SU-DHL-6 (cell line): Measurements from ENCODE around the gene C19orf44.
"Not testable (repeated sequence)": the region's sequence is repeated elsewhere in the genome, so short reads cannot be mapped to it uniquely, and the experiment has no call there.

Source experiments
- H2AFZ ChIP-seq: fragments of 200-600 bp; sonication (generic); 2 replicates; pipeline ENCODE4 v1.6.1; 2014; ENCODE audit warnings: low read depth, mild to moderate bottlenecking, moderate library complexity, mixed read lengths, antibody characterized with exemption, low read length; ENCODE audit not compliant: severe bottlenecking
- H3F3A ChIP-seq: fragments of 200-600 bp; shearing (Covaris generic); 2 replicates; pipeline ENCODE4 v1.6.0; 2016; ENCODE audit warnings: antibody characterized with exemption, mild to moderate bottlenecking; ENCODE audit not compliant: insufficient read depth
- H3K27ac ChIP-seq: fragments of 200-600 bp; sonication (generic); 2 replicates; pipeline ENCODE4 v1.5.1; 2016; ENCODE audit warnings: low read depth, mild to moderate bottlenecking, low read length, moderate library complexity, mixed read lengths
- H3K27me3 ChIP-seq: fragments of 200-600 bp; sonication (generic), shearing (Covaris generic); 2 replicates; pipeline ENCODE4 v1.6.0; 2014; ENCODE audit warnings: mild to moderate bottlenecking, low read length
- H3K36me3 ChIP-seq: fragments of 200-600 bp; sonication (generic); 2 replicates; pipeline ENCODE4 v1.6.1; 2014; ENCODE audit warnings: mild to moderate bottlenecking, low read length, mixed read lengths
- H3K4me2 ChIP-seq: fragments of 300-600, 200-600 bp; shearing (Covaris generic), sonication (generic); 2 replicates; pipeline ENCODE4 v1.6.0; 2014; ENCODE audit warnings: low read length, low read depth, mild to moderate bottlenecking; ENCODE audit not compliant: poor library complexity, severe bottlenecking
- H3K4me3 ChIP-seq: fragments of 200-600 bp; sonication (generic); 2 replicates; pipeline ENCODE4 v1.5.1; 2014; ENCODE audit warnings: antibody characterized with exemption, low read length, mild to moderate bottlenecking, mixed read lengths; ENCODE audit not compliant: insufficient read depth, poor library complexity, severe bottlenecking
- H3K79me2 ChIP-seq: fragments of 200-600 bp; sonication (generic); 2 replicates; pipeline ENCODE4 v1.6.1; 2014; ENCODE audit warnings: mild to moderate bottlenecking, low read length, moderate library complexity; ENCODE audit not compliant: insufficient read depth
- H3K9ac ChIP-seq: fragments of 200-600 bp; sonication (generic); 2 replicates; pipeline ENCODE4 v1.7.0; 2014; ENCODE audit warnings: mild to moderate bottlenecking, low read length
- H3K9me2 ChIP-seq: fragments of 200-600 bp; sonication (generic); replicated peaks from 2 replicates; pipeline ENCODE4 v1.6.1; 2014; ENCODE audit warnings: low read length; ENCODE audit not compliant: insufficient read depth
- H3K9me3 ChIP-seq: fragments of 200-600 bp; sonication (generic); 2 replicates; pipeline ENCODE4 v1.6.1; 2014; ENCODE audit warnings: low read length, mixed read lengths; ENCODE audit not compliant: insufficient read depth
- H4K20me1 ChIP-seq: fragments of 200-600 bp; sonication (generic); 2 replicates; pipeline ENCODE4 v1.6.1; 2014; ENCODE audit warnings: low read depth, mild to moderate bottlenecking, antibody characterized with exemption, low read length, moderate library complexity, mixed read lengths
- EZH2phosphoT487 ChIP-seq: fragments of 200-600 bp; sonication (generic), shearing (Covaris generic); conservative IDR thresholded peaks from 2 replicates; pipeline ENCODE4 v1.6.1; 2018; ENCODE audit warnings: mild to moderate bottlenecking, antibody characterized with exemption, low read length, moderate library complexity, mixed read lengths
- TF ChIP-seq, protein P1 (sequence below): fragments of 200-600 bp; sonication (generic); IDR thresholded peaks from one replicate; pipeline ENCODE4 v1.5.1; 2017; ENCODE audit warnings: antibody characterized with exemption, mild to moderate bottlenecking, low read length, moderate library complexity; ENCODE audit not compliant: insufficient read depth, poor library complexity, severe bottlenecking

The C19orf44 gene

DNA sequence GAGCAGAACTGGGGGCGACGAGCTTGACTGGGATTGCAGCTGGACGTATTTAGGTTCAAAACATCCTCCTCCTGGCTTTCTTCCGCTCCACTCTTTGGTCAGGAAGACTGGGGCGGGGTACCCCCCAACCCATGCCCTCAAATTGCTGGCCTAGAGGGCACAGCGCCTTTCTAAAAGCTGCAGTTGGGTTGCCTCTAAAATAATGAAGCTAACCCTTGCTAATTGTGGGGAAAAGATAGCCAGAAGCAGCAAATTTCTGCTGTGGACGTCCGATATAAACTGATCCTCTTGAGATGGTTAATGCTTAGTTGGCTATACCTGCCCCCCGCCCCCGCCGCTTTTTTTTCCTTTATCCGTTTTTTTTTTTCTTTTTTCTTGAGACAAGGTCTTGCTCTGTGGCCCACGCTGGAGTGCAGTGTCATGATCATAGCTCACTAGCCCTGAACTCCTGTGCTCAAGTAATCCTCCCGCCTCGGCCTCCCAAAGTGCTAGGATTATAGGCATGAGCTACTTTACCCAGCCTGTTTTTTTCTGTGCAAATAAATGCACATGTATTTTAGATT is 46.8 kb downstream of the C19orf44 start:
- TF ChIP-seq, protein P1, sequence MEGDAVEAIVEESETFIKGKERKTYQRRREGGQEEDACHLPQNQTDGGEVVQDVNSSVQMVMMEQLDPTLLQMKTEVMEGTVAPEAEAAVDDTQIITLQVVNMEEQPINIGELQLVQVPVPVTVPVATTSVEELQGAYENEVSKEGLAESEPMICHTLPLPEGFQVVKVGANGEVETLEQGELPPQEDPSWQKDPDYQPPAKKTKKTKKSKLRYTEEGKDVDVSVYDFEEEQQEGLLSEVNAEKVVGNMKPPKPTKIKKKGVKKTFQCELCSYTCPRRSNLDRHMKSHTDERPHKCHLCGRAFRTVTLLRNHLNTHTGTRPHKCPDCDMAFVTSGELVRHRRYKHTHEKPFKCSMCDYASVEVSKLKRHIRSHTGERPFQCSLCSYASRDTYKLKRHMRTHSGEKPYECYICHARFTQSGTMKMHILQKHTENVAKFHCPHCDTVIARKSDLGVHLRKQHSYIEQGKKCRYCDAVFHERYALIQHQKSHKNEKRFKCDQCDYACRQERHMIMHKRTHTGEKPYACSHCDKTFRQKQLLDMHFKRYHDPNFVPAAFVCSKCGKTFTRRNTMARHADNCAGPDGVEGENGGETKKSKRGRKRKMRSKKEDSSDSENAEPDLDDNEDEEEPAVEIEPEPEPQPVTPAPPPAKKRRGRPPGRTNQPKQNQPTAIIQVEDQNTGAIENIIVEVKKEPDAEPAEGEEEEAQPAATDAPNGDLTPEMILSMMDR, result no peak
- TF ChIP-seq EZH2phosphoT487, result no peak
- peaks cover 8% of the 10 kb centered on the region; the same call in 1 of the 2 replicates for H4K20me1 ChIP-seq
- H3F3A ChIP-seq, result peaks cover 25% of the 10 kb centered on the region
- peak overlapping the region; percentile 92 for H3K4me3 ChIP-seq
- H3K9me3 ChIP-seq, result no peaks in the 10 kb centered on the region
- H3K27ac ChIP-seq, result peak overlapping the region; percentile 85
- H3K4me2 ChIP-seq, result peak overlapping the region; percentile 75
- H3K36me3 ChIP-seq, result peaks cover 6% of the 10 kb centered on the region
- H3K9ac ChIP-seq, result peak overlapping the region; percentile 89
- peaks cover 76% of the 10 kb centered on the region for H3K79me2 ChIP-seq
- no peak overlapping the region for H2AFZ ChIP-seq
- H3K9me2 ChIP-seq, result no peaks in the 10 kb centered on the region
- no peaks in the 10 kb centered on the region for H3K27me3 ChIP-seq

GRCh38 chr19:16543734-16544133 is 47.5 kb downstream of the C19orf44 start:
- H4K20me1 ChIP-seq, H3K36me3 ChIP-seq, H3K27me3 ChIP-seq, H3K9me2 ChIP-seq, H2AFZ ChIP-seq, H3K9me3 ChIP-seq: not testable (repeated sequence)
- Histone ChIP-seq H3F3A (peaks cover 29% of the 10 kb centered on the region), H3K9ac (peak overlapping the region; percentile 89), H3K4me2 (peak overlapping the region; percentile 75), H3K27ac (peak overlapping the region; percentile 85), H3K4me3 (peak overlapping the region; percentile 92), H3K79me2 (peaks cover 74% of the 10 kb centered on the region)

- Histone ChIP-seq H3K4me2 (peak overlapping the region; percentile 75), H3F3A (peaks cover 37% of the 10 kb centered on the region), H3K79me2 (peaks cover 69% of the 10 kb centered on the region), H3K9me3 (no peaks in the 10 kb centered on the region), H3K4me3 (peak overlapping the region; percentile 45), H3K36me3 (0 out of 2 replicates have a peak, but pooled peaks cover 2% of the 10 kb centered on the region), H3K27me3 (no peaks in the 10 kb centered on the region), H3K9me2 (no peaks in the 10 kb centered on the region), H3K9ac (peak overlapping the region; percentile 36; the same call in 1 of the 2 replicates), H3K27ac (peak overlapping the region; percentile 85), H2AFZ (no peak overlapping the region), H4K20me1 (peaks cover 8% of the 10 kb centered on the region; the same call in 1 of the 2 replicates)
- no peak for TF ChIP-seq EZH2phosphoT487
- TF ChIP-seq, protein P1, result no peak
Observed at GRCh38 chr19:16544473-16545231, 48.5 kb downstream of the C19orf44 start.

- no peaks in the 10 kb centered on the region for H3K9me2 ChIP-seq
- H4K20me1 ChIP-seq, result no peaks in the 10 kb centered on the region
- no peak overlapping the region for H3K4me2 ChIP-seq
- no peaks in the 10 kb centered on the region for H3K9me3 ChIP-seq
- no peak overlapping the region for H2AFZ ChIP-seq
- H3K4me3 ChIP-seq, result no peak overlapping the region
- no peaks in the 10 kb centered on the region for H3K36me3 ChIP-seq
- H3K27me3 ChIP-seq, result no peaks in the 10 kb centered on the region
- H3K79me2 ChIP-seq, result peaks cover 29% of the 10 kb centered on the region; the same call in 1 of the 2 replicates
- no peak for TF ChIP-seq EZH2phosphoT487
- TF ChIP-seq, protein P1, result no peak
- H3K27ac ChIP-seq, result no peak overlapping the region
- peaks cover 30% of the 10 kb centered on the region for H3F3A ChIP-seq
- H3K9ac ChIP-seq, result no peak overlapping the region; the same call in 1 of the 2 replicates
Observed at GRCh38 chr19:16548956-16549355, 52.8 kb downstream of the C19orf44 start.

- not testable (repeated sequence) for H3K36me3 ChIP-seq, H4K20me1 ChIP-seq, H3K4me2 ChIP-seq, H3K9me3 ChIP-seq, H3K27me3 ChIP-seq, H2AFZ ChIP-seq, H3K27ac ChIP-seq, H3K9me2 ChIP-seq, H3K4me3 ChIP-seq, H3K9ac ChIP-seq
- peaks cover 16% of the 10 kb centered on the region; the same call in 1 of the 2 replicates for H3K79me2 ChIP-seq
- H3F3A ChIP-seq, result peaks cover 22% of the 10 kb centered on the region
Observed at GRCh38 chr19:16551902-16552301, 55.7 kb downstream of the C19orf44 start.
